Measurements from ENCODE around the gene C4orf36. TPM values are rescaled to one million over a fixed set of nuclear protein-coding genes. Genes with fewer than 3 reads are reported as not detected.

C4orf36 gene
- total and polyA plus RNA-seq, 2 of the 8 experiments (the other 6 are each of a cell fraction or from before 2014, with no cell fraction given): 1.2 to 1.5 TPM

DNA sequence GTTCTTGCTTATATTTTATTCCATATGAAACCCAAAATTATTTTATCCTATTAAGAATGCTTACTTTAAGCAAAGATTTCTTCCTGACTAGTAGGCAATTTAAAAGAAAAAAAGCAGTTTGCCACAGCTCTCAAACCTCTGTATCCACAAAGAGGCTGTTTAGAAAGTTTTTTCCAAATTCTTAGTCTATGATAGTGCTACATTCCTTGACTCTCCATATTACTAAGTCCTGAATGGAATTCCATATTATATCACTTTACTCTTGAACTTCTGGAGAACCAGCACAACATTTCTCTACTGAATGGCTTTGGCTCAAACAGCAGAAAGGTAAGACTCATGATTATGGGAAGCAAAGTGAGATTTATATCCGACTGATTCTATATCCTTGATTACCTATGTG is 51.4 kb downstream of the C4orf36 start (continued):
- TF ChIP-seq, protein P1, sequence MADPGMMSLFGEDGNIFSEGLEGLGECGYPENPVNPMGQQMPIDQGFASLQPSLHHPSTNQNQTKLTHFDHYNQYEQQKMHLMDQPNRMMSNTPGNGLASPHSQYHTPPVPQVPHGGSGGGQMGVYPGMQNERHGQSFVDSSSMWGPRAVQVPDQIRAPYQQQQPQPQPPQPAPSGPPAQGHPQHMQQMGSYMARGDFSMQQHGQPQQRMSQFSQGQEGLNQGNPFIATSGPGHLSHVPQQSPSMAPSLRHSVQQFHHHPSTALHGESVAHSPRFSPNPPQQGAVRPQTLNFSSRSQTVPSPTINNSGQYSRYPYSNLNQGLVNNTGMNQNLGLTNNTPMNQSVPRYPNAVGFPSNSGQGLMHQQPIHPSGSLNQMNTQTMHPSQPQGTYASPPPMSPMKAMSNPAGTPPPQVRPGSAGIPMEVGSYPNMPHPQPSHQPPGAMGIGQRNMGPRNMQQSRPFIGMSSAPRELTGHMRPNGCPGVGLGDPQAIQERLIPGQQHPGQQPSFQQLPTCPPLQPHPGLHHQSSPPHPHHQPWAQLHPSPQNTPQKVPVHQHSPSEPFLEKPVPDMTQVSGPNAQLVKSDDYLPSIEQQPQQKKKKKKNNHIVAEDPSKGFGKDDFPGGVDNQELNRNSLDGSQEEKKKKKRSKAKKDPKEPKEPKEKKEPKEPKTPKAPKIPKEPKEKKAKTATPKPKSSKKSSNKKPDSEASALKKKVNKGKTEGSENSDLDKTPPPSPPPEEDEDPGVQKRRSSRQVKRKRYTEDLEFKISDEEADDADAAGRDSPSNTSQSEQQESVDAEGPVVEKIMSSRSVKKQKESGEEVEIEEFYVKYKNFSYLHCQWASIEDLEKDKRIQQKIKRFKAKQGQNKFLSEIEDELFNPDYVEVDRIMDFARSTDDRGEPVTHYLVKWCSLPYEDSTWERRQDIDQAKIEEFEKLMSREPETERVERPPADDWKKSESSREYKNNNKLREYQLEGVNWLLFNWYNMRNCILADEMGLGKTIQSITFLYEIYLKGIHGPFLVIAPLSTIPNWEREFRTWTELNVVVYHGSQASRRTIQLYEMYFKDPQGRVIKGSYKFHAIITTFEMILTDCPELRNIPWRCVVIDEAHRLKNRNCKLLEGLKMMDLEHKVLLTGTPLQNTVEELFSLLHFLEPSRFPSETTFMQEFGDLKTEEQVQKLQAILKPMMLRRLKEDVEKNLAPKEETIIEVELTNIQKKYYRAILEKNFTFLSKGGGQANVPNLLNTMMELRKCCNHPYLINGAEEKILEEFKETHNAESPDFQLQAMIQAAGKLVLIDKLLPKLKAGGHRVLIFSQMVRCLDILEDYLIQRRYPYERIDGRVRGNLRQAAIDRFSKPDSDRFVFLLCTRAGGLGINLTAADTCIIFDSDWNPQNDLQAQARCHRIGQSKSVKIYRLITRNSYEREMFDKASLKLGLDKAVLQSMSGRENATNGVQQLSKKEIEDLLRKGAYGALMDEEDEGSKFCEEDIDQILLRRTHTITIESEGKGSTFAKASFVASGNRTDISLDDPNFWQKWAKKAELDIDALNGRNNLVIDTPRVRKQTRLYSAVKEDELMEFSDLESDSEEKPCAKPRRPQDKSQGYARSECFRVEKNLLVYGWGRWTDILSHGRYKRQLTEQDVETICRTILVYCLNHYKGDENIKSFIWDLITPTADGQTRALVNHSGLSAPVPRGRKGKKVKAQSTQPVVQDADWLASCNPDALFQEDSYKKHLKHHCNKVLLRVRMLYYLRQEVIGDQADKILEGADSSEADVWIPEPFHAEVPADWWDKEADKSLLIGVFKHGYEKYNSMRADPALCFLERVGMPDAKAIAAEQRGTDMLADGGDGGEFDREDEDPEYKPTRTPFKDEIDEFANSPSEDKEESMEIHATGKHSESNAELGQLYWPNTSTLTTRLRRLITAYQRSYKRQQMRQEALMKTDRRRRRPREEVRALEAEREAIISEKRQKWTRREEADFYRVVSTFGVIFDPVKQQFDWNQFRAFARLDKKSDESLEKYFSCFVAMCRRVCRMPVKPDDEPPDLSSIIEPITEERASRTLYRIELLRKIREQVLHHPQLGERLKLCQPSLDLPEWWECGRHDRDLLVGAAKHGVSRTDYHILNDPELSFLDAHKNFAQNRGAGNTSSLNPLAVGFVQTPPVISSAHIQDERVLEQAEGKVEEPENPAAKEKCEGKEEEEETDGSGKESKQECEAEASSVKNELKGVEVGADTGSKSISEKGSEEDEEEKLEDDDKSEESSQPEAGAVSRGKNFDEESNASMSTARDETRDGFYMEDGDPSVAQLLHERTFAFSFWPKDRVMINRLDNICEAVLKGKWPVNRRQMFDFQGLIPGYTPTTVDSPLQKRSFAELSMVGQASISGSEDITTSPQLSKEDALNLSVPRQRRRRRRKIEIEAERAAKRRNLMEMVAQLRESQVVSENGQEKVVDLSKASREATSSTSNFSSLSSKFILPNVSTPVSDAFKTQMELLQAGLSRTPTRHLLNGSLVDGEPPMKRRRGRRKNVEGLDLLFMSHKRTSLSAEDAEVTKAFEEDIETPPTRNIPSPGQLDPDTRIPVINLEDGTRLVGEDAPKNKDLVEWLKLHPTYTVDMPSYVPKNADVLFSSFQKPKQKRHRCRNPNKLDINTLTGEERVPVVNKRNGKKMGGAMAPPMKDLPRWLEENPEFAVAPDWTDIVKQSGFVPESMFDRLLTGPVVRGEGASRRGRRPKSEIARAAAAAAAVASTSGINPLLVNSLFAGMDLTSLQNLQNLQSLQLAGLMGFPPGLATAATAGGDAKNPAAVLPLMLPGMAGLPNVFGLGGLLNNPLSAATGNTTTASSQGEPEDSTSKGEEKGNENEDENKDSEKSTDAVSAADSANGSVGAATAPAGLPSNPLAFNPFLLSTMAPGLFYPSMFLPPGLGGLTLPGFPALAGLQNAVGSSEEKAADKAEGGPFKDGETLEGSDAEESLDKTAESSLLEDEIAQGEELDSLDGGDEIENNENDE (IDR thresholded peaks at IDR 0.05; ENCODE audit: insufficient replicate concordance, low read length): no peak
- TF ChIP-seq, protein P2, sequence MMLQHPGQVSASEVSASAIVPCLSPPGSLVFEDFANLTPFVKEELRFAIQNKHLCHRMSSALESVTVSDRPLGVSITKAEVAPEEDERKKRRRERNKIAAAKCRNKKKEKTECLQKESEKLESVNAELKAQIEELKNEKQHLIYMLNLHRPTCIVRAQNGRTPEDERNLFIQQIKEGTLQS (IDR thresholded peaks at IDR 0.05; ENCODE audit: insufficient read depth, low read depth, low read length): no peak
- TF ChIP-seq CTBP2 (IDR thresholded peaks at IDR 0.05; ENCODE audit: borderline replicate concordance, insufficient read depth, insufficient read length, low read length) (no peak), POLR2A (IDR thresholded peaks at IDR 0.05; ENCODE audit: control extremely low read depth in 1 of 2, low read depth in 2 of 2, low read length in 2 of 2) (no peak), FOSL1 (IDR thresholded peaks at IDR 0.05; ENCODE audit: insufficient read depth, low read depth, low read length) (no peak), GTF2F1 (IDR thresholded peaks at IDR 0.05; ENCODE audit: borderline replicate concordance, low read depth, low read length) (no peak), ZNF274 (IDR thresholded peaks at IDR 0.05; ENCODE audit: borderline replicate concordance, extremely low read depth, low read length) (no peak), NRF1 (IDR thresholded peaks at IDR 0.05; ENCODE audit: low read depth, low read length) (no peak), SIRT6 (IDR thresholded peaks at IDR 0.05; ENCODE audit: low read length) (no peak), YY1 (IDR thresholded peaks at IDR 0.05; ENCODE audit: low read depth, low read length) (no peak), CEBPB (IDR thresholded peaks at IDR 0.05; ENCODE audit: low read depth, low read length) (no peak), SP2 (IDR thresholded peaks at IDR 0.05; ENCODE audit: low read length) (no peak), POU5F1 (IDR thresholded peaks at IDR 0.05; ENCODE audit: low read depth, low read length) (no peak)

Measured in H1 (cell line).